Hematopoietic multipotent progenitor cell treated with erythropoietin and hydrocortisone succinate and interleukin-3 and kit ligand, for 8 days (in vitro differentiated cells): ENCODE measurements around the gene DNAJC12.
"Not testable (repeated sequence)": the region's sequence is repeated elsewhere in the genome, so short reads cannot be mapped to it uniquely, and the experiment has no call there.

Experiments used
- DNase-seq: peaks from one replicate; pipeline ENCODE4 v3.0.0-alpha.2; 2015

Gene DNAJC12

GRCh38 chr10:67790534-67791408 lies 47.2 kb downstream of the DNAJC12 start:
- DNase-seq: peak; percentile 14

GRCh38 chr10:67789769-67790168 lies 48.2 kb downstream of the DNAJC12 start:
- DNase-seq: no peak

GRCh38 chr10:67788028-67788886 lies 49.7 kb downstream of the DNAJC12 start:
- DNase-seq: peak; percentile 79

GRCh38 chr10:67785098-67785497 lies 52.9 kb downstream of the DNAJC12 start:
- no peak for DNase-seq

GRCh38 chr10:67784474-67784873 lies 53.5 kb downstream of the DNAJC12 start:
- DNase-seq: no peak

GRCh38 chr10:67783606-67784294 lies 54.2 kb downstream of the DNAJC12 start:
- no peak for DNase-seq

- DNase-seq: no peak
Observed at GRCh38 chr10:67782530-67782929, 55.5 kb downstream of the DNAJC12 start.

GRCh38 chr10:67780759-67781538 lies 57.0 kb downstream of the DNAJC12 start:
- DNase-seq: no peak

- DNase-seq: not testable (repeated sequence)
Observed at GRCh38 chr10:67780204-67780621, 57.8 kb downstream of the DNAJC12 start.

GRCh38 chr10:67779465-67780203 lies 58.4 kb downstream of the DNAJC12 start:
- DNase-seq: peak; percentile 82

GRCh38 chr10:67776371-67776770 lies 61.6 kb downstream of the DNAJC12 start:
- DNase-seq: no peak

GRCh38 chr10:67775279-67775678 lies 62.7 kb downstream of the DNAJC12 start:
- DNase-seq: no peak

GRCh38 chr10:67772894-67773511 lies 65.0 kb downstream of the DNAJC12 start:
- DNase-seq: peak; percentile 14

- DNase-seq: no peak
Observed at GRCh38 chr10:67772151-67772550, 65.8 kb downstream of the DNAJC12 start.

- no peak for DNase-seq
Observed at GRCh38 chr10:67771200-67771599, 66.8 kb downstream of the DNAJC12 start.

GRCh38 chr10:67770537-67770936 lies 67.5 kb downstream of the DNAJC12 start:
- DNase-seq: no peak

- DNase-seq: no peak
Observed at GRCh38 chr10:67767244-67767643, 70.7 kb downstream of the DNAJC12 start.

- DNase-seq: peak; percentile 96
Observed at GRCh38 chr10:67764012-67764822, 73.8 kb downstream of the DNAJC12 start.

- peak; percentile 85 for DNase-seq
Observed at GRCh38 chr10:67763499-67764011, 74.4 kb downstream of the DNAJC12 start.

- DNase-seq: not testable (repeated sequence)
Observed at GRCh38 chr10:67762567-67762966, 75.4 kb downstream of the DNAJC12 start.
